HG03103 (cell line): ENCODE data around the gene RIPOR3.

Experiments
- ATAC-seq: cut with Tn5 transposase; IDR thresholded peaks from one replicate; pipeline ENCODE4 v1.9.1; 2021; ENCODE audit warnings: low read depth; ENCODE audit not compliant: unreplicated experiment

Gene RIPOR3

DNA sequence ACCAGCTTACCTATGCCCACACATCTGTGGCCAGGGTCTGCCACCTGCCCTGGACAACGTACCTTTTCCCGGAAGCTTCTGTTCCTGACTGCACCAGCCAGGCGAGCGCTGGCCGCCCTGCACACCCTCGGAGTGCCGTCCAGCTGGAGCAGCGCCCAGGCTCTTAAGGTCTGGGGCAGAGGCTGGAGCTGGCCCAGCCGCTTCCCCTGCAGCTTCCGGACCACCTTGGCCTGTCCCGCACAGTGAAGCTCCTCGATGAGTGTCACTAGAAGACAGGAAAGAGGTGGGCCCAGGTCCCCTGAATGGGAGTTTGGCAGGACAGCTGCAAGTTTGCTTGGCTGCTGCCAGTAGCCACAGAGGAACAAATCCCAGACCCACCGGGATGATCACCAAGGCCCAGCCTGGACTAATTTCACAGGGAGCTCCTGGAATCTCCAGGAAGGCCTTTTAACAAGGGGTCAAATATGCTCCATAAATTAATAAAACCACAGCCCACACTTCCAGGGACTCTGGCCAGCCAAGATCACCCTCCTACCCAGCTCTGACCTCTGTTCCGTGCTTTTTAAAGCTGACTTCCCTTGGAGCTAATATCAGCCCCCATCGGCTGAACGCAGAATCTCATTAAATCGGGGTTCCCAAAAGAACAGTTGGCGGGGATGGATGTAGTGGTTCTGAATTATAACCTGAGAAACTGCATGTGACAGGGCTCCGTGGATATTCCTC lies 98.9 kb downstream of the RIPOR3 start:
- no peak for ATAC-seq

DNA sequence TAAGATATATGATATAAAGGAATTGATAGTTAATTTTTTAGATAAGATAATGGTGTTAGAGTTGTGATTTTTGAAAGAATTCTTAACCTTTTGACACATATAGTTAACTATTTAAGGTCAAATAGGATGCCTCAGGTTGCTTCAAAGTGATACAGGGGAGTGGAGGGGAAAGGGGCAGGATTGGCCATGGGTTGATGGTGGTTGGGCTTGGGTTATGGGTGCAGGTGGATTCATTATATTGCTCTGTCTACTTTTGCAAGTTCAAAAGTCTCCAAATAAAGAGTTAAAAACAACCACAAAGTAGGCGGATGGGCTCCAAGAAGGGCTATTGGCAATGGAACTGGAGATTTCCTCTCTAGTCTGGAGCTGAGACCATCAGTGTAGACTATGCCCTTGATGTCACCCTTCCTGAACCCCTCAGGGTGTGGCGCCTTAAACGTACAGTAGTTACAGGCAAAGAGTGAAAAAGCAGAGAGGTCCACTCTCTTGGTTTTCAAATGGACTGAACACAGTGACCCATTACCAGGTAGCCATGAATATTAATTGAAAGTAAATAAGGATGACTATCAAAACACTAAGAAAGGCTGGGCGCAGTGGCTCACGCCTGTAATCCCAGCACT lies 100.0 kb downstream of the RIPOR3 start:
- ATAC-seq, result no peak

DNA sequence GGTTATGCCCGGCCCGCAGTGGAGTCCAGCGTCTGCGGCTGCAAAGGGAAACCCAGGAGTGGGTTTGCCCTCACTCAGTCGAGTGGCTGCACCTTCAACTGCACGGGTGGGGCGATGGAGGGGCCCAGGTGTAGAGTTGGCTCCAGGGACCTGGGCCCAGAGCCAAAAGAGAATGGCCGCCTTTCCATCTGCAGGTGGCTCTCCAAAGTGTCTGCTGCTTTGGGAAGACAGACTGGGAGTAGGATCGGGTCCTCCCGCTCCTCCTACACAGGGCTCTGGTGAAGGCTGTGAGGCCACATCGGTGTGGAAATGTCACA lies 101.0 kb downstream of the RIPOR3 start:
- ATAC-seq, result no peak

DNA sequence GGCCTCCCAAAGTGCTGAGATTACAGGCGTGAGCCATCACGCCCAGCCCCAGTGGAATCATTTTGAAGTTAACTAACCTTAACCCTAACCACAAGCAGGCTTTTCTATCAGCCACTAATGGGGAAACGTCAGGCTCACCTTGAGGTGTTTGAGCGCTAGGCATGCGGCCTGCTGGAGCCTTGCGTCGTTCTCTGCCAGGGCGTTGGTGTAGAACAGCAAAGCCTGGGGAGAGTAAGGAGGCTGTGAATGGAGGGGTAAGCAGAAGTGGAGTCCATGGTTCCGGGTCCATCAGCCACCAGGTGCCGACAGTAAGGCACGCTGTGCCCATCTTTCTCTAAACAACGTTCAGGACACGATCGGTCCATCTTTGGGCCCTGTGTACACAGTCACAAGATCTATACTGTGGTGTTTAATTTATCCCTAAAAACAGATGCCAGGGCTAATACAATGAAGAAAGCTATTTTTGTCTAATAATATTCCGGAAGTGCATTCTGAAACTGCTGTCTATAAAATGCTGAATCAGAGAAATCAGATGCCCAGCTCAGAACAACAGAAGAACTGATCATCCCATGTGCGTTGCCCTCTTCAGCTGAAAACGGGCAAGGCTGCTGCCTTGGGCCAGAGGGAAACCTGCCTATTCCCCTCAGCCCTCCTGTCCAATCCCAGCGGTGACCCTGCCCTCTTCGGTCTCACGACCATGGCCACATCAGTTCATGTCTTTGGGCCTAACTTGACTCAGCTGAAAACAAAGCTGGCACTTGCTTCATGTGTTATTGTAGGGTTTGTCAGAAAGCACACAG lies 101.6 kb downstream of the RIPOR3 start:
- ATAC-seq, result no peak

DNA sequence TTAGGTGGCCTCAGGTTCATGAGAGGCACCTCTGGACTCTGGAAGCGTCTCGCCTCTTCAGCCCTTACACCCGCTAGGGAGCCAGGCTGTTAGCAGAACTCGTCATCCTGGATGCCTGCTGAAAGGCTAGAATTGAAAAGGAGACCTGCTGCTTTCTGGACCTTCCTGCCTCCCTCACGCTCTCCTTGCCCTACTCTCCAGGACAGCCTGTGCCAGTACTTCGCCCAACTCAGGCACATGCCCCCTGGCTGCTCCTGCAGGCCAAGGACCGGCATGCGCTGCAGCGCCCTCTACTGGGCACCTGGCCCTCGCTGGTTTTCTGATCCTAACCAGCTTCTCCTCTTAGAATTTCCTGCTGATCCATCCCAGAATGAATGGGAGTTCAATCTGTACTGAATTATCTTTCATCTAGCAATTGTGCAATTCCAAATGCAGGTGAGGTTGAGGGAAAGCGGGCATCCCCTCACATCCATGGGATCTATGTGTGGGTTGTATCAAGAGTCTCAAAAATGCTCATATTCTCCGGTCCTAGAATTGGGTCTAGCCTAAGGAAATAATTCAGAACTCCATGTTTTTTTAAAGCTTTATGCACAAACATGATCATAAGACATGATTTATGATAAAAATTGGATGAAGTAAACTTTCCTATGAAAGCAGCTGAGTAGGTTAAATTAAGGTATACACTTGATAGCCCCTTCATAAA lies 103.2 kb downstream of the RIPOR3 start:
- no peak for ATAC-seq

DNA sequence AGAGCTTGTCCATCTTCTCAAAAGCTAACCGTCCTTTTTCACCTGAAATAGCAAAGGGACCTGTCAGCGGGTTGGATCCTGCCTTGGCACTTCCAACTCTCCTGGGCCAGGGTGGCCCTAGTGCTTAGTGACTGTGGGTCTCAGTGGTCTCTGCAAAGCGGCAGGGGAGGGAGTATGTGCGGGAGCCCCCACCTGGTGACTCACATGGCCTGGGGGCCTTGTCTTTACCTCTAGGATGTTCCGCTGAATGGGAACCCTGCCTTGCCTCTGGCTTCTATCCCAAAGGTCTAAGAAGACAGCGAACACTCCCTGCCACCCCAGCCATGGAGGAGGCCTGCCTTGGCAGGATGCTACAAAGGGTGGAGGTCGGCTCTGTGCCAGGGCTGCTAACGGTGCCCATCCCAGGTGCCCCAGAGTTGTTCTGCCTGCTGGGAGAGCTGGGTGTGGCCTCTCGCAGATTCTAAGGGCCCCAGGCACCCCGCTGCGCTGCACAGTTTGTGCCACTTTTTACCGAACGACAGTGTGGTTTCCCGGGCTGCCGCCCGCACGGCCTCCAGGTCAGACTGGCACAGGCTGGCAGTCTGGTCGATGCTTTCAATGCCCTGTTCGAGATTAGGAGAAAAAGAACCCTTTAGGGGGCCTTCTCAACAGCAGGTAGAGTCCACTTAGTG lies 103.9 kb downstream of the RIPOR3 start:
- no peak for ATAC-seq

DNA sequence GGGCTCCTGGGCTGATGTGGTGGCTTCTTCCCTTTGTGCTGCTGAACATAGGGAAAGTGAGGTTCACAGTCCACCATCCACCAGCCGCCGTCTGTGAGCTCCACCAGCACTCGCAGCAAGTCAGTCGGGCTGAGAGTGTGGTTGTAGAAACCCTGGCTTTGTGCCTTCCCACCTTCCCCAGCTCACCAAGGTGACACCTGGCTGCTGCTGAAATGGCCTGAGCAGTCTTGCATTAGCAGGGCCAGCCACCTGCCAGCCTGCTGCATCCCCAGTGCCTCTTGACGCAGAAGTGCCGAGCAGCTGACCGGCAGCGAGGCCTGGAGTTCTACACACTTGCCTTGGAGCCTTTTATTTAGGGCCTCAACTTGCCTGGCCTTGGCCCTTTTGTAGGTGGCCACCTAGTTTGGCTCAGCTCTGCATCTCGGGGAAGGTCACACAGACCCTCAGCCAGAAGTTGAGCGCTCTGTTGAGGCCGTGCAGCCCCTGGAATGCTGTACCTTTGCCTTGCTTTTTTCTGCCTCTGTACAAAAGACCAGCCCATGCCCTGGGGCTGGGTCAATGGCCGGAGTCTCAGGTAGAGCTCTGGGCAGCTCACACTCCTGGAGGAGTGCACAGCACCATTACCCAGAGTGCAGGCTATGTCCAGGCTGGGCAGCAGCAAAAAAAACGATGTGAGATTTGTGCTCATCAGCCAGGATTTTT lies 104.7 kb downstream of the RIPOR3 start:
- ATAC-seq, result no peak

DNA sequence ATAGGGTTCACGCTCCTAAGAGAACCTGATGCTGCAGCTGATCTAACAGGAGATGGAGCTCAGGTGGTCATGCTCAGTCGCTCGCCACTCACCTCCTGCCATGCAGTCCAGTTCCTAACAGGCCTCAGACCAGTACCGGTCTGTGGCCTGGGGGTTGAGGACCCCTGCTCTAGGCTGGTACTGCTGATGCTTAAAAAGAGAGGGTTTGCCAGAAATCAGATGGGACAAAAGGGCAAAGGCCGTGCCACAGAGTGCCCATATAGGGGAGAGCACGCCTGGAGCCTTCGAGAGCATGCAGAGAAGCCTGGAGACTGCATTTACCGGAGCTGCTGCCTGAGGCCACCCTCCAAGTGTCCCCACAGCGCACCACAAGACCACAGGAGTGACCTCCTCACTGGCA lies 105.7 kb downstream of the RIPOR3 start:
- ATAC-seq, result no peak

DNA sequence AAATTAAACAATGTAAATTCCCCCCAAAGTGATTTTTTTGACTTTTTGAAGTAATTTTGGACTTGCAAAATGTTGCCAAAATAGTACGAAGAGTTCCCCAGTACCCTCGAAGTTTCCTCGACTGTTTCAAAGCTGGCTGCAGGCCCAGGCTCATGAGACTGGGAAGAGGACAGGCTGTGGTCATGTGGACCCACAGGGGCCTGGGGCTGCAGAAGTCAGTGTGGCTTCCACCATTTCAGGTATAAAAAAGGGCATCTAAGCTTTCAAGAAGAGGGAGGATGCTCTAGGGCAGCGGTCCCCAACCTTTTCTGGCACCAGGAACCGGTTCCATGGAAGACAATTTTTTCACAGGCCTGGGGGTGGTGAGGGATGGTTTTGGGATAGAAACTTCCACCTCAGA lies 106.1 kb downstream of the RIPOR3 start:
- ATAC-seq, result no peak

DNA sequence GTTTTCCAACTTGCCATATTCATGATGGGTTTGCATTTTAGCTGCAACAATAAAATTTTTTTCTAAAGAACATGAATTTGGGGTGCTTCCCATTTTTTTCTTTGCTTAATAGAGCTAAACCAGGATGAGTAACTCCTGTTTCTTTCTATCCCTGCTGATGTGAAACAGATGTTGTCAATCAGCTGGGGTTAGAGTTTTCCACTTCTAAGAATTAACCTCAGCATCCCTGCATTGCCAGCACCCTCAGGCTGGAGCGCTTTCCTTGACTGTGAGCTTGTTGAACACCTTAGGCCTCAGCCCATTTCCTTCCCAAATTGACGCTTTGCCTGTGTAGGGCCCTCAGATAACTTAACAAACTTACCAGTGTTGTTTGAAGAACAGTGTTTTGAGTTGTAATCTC lies 106.7 kb downstream of the RIPOR3 start:
- ATAC-seq, result no peak

DNA sequence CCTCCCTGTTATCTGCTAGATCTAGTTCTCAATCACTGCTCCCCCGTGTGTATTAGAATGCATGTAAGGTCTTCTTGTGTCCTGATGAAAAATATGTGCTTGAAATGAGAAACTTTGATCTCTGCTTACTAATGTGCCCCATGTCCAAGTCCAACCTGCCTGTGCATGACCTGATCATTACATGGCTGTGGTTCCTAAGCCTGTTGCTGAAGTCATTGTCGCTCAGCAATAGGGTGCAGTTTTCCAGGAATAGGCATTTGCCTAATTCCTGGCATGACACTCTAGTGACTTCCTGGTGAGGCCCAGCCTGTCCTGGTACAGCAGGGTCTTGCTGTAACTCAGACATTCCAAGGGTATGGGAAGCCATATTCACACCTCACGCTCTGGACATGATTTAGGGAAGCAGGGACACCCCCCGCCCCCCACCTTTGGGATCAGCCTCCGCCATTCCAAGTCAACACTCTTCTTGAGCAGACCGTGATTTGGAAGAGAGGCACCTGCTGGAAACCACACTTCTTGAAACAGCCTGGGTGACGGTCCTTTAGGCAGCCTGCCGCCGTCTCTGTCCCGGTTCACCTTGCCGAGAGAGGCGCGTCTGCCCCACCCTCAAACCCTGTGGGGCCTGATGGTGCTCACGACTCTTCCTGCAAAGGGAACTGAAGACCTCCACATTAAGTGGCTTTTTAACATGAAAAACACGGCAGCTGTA lies 107.7 kb downstream of the RIPOR3 start:
- no peak for ATAC-seq

DNA sequence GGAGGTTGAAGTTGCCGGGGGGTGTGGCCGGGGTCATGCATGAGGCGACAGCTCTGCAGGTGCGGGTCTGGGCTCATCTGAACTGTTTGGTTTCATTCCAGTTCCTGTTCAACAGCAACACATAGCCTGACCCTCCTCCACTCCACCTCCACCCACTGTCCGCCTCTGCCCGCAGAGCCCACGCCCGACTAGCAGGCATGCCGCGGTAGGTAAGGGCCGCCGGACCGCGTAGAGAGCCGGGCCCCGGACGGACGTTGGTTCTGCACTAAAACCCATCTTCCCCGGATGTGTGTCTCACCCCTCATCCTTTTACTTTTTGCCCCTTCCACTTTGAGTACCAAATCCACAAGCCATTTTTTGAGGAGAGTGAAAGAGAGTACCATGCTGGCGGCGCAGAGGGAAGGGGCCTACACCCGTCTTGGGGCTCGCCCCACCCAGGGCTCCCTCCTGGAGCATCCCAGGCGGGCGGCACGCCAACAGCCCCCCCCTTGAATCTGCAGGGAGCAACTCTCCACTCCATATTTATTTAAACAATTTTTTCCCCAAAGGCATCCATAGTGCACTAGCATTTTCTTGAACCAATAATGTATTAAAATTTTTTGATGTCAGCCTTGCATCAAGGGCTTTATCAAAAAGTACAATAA lies 108.6 kb downstream of the RIPOR3 start:
- no peak for ATAC-seq

DNA sequence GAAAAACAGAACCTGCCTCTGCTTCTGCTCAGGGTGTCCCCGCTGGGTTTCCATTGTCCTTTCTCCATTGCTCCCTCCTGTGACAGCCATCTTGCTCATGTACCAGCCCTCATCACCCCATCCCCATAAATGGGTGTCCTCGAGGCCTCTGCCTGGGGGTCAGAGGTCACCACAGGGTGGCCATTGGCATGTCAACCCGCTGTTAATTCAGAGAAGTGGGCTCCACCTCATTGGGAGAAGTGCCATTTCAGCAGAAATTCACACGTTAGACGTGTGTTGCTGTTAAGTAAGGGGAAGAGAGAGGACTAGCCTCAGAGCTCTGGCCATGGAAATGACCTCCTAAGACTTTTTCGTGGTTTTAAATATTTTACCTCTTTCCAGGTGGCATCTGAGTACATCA lies 109.2 kb downstream of the RIPOR3 start:
- no peak for ATAC-seq

DNA sequence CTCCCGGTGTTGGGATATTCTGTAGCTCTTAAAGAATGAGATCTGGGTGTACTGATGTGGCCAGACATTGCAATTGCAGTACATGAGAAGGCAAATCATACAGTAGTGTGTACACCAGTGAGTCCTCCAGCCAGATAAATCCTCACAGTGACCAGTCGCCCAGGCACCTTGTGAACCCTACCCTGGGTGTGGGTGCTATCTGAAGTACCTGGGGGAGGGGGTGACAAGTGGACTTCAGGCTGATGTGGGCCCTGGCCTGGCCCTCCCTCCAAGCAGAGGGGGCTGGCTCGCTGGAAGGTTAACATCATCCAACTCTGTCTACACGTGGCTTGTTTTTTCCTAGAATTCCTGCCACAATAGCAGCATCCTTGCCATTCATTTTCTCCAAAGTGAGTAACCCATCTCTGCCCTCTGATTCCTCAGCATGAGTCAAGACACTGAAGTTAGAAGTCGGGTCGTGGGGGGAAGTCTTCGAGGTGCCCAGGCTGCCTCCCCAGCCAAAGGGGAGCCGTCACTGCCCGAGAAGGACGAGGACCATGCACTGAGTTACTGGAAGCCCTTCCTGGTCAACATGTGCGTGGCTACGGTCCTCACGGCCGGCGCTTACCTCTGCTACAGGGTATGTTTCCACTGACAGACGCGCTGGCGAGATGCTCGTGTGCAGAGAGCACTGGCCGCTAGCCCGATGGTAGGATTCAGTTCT lies 110.3 kb downstream of the RIPOR3 start:
- no peak for ATAC-seq

DNA sequence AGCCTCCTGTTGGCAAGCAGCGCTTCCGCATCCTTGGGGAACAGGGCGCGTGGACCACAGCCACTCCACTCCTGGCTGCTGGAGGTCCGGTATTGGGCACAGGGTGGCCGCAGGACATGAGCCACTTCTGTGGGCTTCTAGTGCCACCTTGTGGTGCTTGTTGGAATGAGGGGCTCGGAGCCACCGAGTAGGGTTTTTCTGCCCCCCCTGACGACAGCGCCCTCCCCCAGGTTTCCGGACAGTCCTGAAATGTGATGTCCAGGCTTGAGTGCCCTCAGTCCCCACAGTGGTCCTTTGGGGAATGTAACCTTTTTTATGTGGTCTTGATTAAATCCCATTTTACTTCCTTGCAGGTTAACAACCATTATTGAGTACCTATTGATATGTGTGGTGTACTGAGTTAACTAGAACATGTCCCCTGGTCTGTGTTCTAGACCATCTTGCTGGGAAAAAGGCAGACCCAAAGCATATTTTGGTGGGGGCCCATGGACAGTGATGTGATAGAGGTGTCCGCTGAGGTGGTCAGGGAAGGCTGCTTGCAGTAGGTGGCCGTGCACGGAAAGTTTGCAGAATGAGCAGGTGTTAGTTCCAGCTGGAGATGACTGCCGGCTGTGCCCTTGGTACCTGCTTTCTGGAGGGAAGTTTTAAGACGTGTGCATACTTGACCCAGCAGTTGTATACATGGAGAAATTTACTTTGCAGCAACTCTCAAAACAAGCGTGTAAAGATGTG lies 111.2 kb downstream of the RIPOR3 start:
- ATAC-seq, result no peak

DNA sequence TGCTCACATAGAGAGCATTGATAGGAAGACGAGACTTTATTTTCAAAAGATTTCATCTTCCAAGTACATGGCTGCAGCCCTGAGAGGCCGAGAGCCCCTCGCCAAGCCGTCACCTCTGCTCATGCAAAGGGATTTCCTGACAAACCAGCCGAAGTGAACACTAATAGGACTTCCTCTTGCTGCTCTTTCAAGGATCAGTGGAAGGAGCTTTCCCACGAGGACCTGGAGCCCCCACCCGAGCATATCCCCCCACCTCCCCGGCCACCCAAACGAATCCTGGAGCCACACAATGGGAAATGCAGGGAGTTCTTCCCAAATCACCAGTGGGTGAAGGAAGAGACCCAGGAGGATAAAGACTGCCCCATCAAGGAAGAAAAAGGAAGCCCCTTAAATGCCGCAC lies 111.8 kb downstream of the RIPOR3 start:
- no peak for ATAC-seq

DNA sequence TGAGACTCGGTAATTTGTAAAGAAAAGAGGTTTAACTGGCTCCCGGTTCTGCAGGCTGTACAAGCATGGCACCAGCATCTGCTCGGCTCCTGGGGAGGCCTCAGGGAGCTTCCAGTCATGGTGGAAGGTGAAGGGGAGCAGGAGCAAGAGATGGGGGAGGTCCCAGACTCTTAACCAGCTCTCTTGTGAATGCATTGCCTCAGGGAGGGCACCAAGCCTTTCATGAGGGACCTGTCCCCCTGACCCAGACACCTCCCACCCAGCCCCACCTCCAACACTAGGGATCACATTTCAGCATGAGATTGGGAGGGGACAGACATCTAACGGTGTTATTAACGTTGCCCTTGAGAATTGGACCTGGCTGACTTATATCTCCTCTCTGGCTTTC lies 112.6 kb downstream of the RIPOR3 start:
- ATAC-seq, result no peak
